ENCODE results near the gene TSC22D4. TPM values are rescaled to one million over a fixed set of nuclear protein-coding genes. Genes with fewer than 3 reads are reported as not detected.
"Not testable (repeated sequence)": the region's sequence is repeated elsewhere in the genome, so short reads cannot be mapped to it uniquely, and the experiment has no call there.

TSC22D4 gene
- total RNA-seq, 1 donor from 2014 or later = 46.9 TPM

DNA sequence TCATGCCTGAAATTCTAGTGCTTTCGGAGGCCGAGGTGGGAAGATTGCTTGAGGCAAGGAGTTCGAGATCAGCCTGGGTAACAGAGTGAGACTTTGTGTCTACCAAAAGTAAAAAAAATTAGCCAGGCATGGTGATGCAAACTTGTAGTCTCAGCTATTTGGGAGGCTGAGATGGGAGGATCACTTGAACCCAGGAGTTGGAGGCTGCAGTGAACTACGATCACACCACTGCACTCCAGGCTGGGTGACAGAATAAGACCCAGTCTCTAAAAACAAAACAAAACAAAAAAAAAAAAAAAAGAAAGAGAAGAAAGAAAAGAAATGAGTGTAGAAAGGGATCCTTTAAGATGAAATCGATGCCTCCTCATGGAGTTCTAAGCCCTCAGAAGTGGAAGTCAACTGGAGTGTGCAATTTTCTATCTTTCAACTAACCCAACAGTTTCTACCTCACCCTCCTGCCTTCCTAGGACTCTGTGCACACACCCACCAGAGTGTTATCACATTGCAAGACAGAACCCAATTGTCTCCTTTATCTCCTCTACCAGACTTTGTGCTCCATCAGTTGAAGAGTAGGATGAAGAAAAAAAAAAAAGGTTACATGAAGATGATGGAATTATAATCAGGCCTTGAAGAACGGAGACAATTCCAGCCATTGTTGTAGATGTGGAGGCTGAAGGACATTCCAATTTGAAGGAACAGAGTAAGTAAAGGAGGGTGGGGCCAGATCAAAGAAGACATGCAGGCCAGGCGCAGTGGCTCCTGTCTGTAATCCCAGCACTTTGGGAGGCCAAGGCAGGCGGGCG, 31.6 kb upstream of the TSC22D4 start:
- DNase-seq (ENCODE audit: extremely low spot score, unreplicated experiment) = no peak
- no peak overlapping the region for H3K27ac Mint-ChIP-seq (ENCODE audit: unreplicated experiment)
- TF ChIP-seq, protein P1, sequence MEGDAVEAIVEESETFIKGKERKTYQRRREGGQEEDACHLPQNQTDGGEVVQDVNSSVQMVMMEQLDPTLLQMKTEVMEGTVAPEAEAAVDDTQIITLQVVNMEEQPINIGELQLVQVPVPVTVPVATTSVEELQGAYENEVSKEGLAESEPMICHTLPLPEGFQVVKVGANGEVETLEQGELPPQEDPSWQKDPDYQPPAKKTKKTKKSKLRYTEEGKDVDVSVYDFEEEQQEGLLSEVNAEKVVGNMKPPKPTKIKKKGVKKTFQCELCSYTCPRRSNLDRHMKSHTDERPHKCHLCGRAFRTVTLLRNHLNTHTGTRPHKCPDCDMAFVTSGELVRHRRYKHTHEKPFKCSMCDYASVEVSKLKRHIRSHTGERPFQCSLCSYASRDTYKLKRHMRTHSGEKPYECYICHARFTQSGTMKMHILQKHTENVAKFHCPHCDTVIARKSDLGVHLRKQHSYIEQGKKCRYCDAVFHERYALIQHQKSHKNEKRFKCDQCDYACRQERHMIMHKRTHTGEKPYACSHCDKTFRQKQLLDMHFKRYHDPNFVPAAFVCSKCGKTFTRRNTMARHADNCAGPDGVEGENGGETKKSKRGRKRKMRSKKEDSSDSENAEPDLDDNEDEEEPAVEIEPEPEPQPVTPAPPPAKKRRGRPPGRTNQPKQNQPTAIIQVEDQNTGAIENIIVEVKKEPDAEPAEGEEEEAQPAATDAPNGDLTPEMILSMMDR (IDR thresholded peaks at IDR 0.05) = no peak
- H3K4me3 Mint-ChIP-seq (ENCODE audit: unreplicated experiment) = no peak overlapping the region
- peaks cover 14% of the 10 kb centered on the region for H3K4me1 Mint-ChIP-seq (ENCODE audit: unreplicated experiment)
- no peaks in the 10 kb centered on the region for H3K36me3 Mint-ChIP-seq (ENCODE audit: unreplicated experiment)
- no peaks in the 10 kb centered on the region for H3K9me3 Mint-ChIP-seq (ENCODE audit: unreplicated experiment)
- peaks cover 9% of the 10 kb centered on the region for H3K27me3 Mint-ChIP-seq (ENCODE audit: unreplicated experiment)

DNA sequence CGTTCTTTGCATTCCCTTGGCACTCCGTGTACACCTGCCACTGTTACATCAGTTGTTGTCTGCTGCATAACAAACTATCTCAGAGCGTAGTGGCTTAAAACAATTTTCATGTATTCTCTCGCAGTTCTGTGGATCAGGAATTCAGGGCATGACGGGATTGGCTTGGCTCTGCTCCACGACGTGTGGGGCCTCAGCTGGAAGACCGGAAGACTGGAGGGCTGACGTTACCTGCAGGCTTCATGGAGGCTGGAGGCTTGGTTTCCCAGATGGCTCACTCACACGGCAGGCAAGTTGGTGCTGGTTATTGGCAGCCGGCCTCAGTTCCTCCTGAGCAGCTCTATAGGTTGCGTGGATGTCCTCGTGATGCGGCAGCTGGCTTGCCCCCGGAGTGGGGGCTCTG, 30.2 kb upstream of the TSC22D4 start:
- TF ChIP-seq, protein P1 (IDR thresholded peaks at IDR 0.05) = no peak

DNA sequence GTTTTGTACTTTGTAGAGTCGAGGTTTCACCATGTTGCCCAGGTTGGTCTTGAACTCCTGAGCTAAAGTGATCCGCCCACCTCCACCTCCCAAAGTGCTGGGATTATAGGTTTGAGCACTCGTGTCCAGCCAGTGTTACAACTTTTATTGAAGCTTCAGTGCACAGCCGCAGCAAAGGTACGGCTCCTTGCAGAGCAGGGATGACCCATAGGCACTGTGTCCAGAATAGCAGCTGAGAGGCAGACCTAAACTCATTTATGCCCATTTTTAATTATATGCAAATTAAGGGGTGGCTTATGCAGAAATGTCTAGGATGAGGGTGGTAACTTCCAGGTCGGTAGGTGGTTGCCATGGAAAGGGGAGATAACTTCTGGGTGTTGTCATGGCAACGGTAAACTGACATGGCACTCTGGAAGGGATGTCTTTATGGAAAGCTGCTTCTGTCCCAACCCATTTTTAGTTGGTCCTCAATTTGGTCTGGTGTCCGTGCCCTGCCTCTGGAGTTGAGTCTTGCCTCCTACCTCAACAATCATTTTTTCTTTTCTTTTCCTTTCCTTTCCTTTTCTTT, 27.4 kb upstream of the TSC22D4 start:
- Mint-ChIP-seq H3K27ac (ENCODE audit: unreplicated experiment) (no peak overlapping the region), H3K4me1 (ENCODE audit: unreplicated experiment) (peaks cover 17% of the 10 kb centered on the region), H3K36me3 (ENCODE audit: unreplicated experiment) (no peaks in the 10 kb centered on the region)

More for the DNA sequence above, 30.2 kb upstream of the TSC22D4 start:
- no peaks in the 10 kb centered on the region for H3K9me3 Mint-ChIP-seq (ENCODE audit: unreplicated experiment)
- DNase-seq (ENCODE audit: extremely low spot score, unreplicated experiment) = no peak
- H3K27ac Mint-ChIP-seq (ENCODE audit: unreplicated experiment) = no peak overlapping the region
- H3K27me3 Mint-ChIP-seq (ENCODE audit: unreplicated experiment) = peaks cover 9% of the 10 kb centered on the region
- no peaks in the 10 kb centered on the region for H3K36me3 Mint-ChIP-seq (ENCODE audit: unreplicated experiment)
- peaks cover 3% of the 10 kb centered on the region for H3K4me1 Mint-ChIP-seq (ENCODE audit: unreplicated experiment)
- no peak overlapping the region for H3K4me3 Mint-ChIP-seq (ENCODE audit: unreplicated experiment)

DNA sequence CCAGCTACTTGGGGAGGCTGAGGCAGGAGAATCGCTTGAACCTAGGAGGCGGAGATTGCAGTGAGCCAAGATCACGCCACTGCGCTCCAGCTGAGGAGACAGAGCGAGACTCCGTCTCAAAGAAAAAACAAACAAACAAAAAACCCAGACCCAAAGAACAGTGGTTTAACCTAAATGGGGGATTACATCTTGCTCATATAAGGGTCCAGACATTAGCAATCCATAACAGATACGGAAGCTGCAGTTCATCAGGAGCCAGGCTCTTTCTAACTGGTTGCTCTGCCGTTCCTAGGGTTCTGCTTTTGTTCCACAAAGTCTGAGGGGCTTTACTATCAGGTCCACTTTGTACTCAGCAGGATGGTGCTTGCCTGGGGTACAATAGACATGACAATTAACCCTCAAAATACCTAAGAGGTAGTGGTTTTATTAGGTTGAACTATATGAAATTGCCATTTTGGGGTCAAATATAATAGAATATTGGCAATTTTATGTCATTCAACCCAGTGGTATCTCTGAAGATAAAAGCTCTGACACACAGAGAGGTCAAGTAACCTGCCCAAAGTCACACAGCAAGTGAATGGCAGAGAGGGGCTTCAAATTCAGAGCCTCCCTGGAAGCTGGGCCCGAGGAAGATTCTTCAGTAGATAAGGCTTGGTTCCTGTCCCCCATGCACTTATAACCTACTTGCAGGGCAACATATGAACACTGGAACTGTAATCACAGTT, 26.0 kb upstream of the TSC22D4 start:
- DNase-seq (ENCODE audit: extremely low spot score, unreplicated experiment) = no peak
- H3K4me3 Mint-ChIP-seq (ENCODE audit: unreplicated experiment) = no peak overlapping the region
- no peaks in the 10 kb centered on the region for H3K36me3 Mint-ChIP-seq (ENCODE audit: unreplicated experiment)
- peaks cover 17% of the 10 kb centered on the region for H3K4me1 Mint-ChIP-seq (ENCODE audit: unreplicated experiment)
- TF ChIP-seq, protein P1 (IDR thresholded peaks at IDR 0.05) = no peak
- no peak overlapping the region for H3K27ac Mint-ChIP-seq (ENCODE audit: unreplicated experiment)
- H3K27me3 Mint-ChIP-seq (ENCODE audit: unreplicated experiment) = peaks cover 4% of the 10 kb centered on the region
- H3K9me3 Mint-ChIP-seq (ENCODE audit: unreplicated experiment) = no peaks in the 10 kb centered on the region

More for the DNA sequence above, 27.4 kb upstream of the TSC22D4 start:
- DNase-seq (ENCODE audit: extremely low spot score, unreplicated experiment) = no peak
- TF ChIP-seq, protein P1 (IDR thresholded peaks at IDR 0.05) = no peak
- no peak overlapping the region for H3K4me3 Mint-ChIP-seq (ENCODE audit: unreplicated experiment)
- no peaks in the 10 kb centered on the region for H3K9me3 Mint-ChIP-seq (ENCODE audit: unreplicated experiment)
- peaks cover 9% of the 10 kb centered on the region for H3K27me3 Mint-ChIP-seq (ENCODE audit: unreplicated experiment)

DNA sequence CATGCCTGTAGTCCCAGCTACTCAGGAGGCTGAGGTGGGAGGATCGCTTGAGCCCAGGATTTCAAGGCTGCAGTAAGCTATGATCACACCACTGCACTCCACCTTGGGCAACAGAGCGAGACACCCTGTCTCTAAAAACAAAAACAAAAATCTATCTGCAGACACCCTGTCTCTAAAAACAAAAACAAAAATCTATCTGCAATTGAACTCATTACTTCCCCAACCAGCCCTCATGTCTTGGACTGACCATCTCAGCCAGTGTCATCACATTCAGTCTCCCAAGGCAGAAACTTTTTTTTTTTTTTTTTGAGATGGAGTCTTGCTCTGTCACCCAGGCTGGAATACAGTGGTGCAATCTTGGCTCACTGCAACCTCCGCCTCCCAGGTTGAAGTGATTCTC, 25.0 kb upstream of the TSC22D4 start:
- not testable (repeated sequence) for H3K36me3 Mint-ChIP-seq (ENCODE audit: unreplicated experiment); DNase-seq (ENCODE audit: extremely low spot score, unreplicated experiment); H3K27me3 Mint-ChIP-seq (ENCODE audit: unreplicated experiment); H3K4me3 Mint-ChIP-seq (ENCODE audit: unreplicated experiment); H3K9me3 Mint-ChIP-seq (ENCODE audit: unreplicated experiment); H3K27ac Mint-ChIP-seq (ENCODE audit: unreplicated experiment)
- H3K4me1 Mint-ChIP-seq (ENCODE audit: unreplicated experiment) = peaks cover 15% of the 10 kb centered on the region

DNA sequence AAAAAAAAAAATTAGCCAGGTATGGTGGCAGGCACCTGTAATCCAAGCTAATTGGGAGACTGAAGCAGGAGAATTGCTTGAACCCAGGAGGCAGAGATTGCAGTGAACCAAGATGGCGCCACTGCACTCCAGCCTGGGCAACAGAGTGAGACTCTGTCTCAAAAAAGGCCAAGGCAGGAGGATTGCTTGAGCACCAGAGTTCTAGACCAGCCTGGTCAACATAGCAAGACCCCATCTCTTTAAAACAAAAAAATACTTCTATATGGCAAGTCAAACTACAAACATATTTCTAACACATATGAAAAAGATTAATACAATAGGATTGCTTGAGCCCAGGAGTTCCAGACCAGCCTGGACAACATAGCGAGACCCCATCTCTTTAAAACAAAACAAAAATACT, 21.7 kb upstream of the TSC22D4 start:
- H3K4me3 Mint-ChIP-seq (ENCODE audit: unreplicated experiment); H3K36me3 Mint-ChIP-seq (ENCODE audit: unreplicated experiment); H3K9me3 Mint-ChIP-seq (ENCODE audit: unreplicated experiment); DNase-seq (ENCODE audit: extremely low spot score, unreplicated experiment); H3K27ac Mint-ChIP-seq (ENCODE audit: unreplicated experiment); H3K27me3 Mint-ChIP-seq (ENCODE audit: unreplicated experiment): not testable (repeated sequence)
- peaks cover 15% of the 10 kb centered on the region for H3K4me1 Mint-ChIP-seq (ENCODE audit: unreplicated experiment)
